HG02588 (cell line): ENCODE data around the gene JAM3.

Experiments used
- ATAC-seq: cut with Tn5 transposase; IDR thresholded peaks from one replicate; pipeline ENCODE4 v1.9.1; 2021; ENCODE audit warnings: mild to moderate bottlenecking, moderate library complexity; ENCODE audit not compliant: unreplicated experiment

The JAM3 gene

DNA sequence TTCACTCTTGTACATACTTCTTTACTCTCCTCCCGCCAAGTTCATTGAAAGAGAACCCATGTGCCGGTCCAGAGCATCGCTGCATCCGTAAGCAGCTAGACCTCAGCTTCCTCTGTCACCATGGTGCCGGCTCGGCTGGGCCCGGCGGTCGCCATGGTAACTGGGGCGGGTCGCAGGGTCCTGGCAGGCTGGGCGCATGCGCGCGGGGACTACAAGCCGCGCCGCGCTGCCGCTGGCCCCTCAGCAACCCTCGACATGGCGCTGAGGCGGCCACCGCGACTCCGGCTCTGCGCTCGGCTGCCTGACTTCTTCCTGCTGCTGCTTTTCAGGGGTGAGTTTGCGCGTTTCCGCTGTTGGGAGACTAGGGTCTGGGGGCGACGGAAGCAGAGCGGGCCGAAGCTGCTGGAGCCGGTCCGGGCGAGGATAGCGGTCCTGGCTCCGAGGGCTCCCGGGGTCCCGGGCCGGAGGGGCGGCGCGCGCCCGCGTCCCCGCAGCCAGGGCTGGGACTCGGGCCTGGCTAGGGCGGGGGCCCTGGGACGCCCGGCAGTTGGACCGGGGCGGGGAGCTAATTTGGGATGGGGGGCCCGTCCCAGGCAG, at the start of gene JAM3:
JAM3 (plus strand) TSS at position 244 of the 597 bp plus-strand sequence; CDS start at position 256, 12 bp downstream.
- peak; percentile 81 for ATAC-seq

DNA sequence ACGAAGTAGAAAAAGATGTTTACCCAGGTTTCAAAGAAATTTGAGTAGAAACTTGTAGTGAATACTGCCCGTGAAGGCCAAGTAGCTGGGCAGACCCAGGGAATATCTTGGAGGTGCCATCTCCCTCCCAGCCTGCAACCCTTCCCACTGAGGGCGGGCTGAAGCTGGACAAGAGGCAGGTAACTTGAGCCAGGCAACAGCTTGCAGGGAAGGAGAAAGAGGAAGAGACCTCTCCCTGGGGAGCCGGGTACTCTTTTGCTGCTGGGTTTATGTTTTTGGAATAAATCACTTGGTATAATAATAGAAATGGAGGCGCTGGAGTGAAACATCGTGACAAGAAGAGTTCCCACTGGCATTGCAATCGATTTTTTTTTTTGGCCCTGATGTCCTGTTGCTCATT, 49.4 kb upstream of the JAM3 start:
- ATAC-seq: no peak

DNA sequence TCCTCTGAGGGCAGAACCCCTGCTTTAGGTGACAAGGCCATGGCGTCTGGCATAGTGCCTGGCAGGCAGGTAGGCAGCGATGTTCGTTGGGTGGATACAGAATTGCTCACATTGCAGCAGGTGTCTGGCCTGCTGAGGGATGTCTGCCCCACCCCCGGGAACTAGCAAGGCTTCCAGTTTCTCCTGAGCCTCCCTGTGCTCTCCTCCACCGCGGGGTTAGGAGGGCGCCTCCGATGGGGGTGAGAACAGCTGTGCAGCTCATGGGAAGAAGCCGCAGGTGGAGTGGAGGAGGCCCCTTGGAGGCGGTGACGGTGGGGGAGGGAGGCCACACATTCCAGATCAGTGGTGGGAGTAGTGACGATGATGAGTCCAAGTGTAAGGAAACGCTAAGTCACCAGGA, 48.3 kb upstream of the JAM3 start:
- no peak for ATAC-seq

- no peak for ATAC-seq
Measured at GRCh38 chr11:134021326-134021725, 47.5 kb upstream of the JAM3 start.

GRCh38 chr11:134022748-134023147, 46.1 kb upstream of the JAM3 start:
- no peak for ATAC-seq

DNA sequence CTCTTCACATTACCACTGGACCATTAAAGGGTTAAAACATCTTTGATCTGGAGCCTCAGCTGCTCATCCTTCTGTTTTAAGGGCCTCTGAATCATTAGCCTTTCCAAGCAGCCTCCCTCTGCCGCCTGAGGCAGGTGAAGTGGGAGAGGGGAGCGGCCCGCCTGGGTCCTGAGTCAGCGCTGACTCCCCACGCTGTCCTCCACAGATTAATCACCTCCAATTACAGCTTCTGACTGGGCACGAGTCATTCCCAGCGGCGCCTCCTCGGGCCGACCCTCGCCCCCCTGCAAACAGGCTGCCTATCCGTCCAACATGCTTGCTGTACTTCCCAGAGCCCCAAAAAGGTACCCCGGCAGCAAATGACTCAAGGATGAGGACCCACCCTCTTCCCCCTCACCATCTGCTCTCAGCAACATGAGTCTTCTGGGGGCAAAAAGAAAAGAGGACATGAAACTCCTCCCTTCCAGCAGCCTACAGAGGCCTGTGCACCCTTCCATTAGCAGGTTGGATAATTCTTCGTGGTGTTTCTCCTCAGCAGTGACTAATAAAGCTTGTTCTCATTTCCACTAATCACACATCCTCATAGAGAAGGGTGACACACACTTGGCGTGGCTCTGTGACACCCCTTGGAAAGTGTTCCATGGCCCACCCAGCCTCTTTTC, 44.3 kb upstream of the JAM3 start:
- ATAC-seq: no peak

GRCh38 chr11:134025082-134025429, 43.8 kb upstream of the JAM3 start:
- no peak for ATAC-seq

DNA sequence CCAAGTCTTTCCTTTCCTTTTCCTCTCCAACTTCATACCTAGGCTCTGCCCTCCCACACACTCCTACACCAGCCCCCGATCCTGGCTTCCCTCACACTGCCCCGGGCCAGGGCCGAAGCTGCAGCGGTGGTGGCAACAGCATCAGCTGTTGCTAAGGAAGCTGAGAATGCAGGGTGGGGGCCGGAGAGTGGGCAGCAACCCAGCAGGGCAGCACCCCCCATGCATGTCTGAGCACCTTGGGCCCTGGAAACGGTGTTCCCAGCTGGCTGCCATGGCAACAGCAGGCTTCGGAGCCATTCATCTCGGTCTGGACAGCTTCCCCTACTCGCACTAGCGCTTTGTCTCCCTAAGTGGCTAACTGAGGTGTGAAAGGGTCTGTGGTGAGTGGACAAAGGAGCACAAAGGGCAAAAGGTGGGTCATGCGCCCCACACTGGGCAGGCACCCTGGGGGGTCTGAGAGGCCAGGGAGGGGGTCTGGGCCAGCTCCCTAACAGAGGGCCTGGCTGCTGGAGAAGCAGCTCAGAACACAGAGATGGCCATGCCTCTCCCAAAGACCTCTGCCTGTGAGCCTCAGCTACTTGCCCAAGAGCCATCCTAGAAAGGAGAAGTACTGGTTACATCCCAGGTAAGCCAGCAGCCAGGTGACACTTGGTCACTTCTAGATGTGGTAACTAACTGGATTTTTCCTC, 42.1 kb upstream of the JAM3 start:
- no peak for ATAC-seq

DNA sequence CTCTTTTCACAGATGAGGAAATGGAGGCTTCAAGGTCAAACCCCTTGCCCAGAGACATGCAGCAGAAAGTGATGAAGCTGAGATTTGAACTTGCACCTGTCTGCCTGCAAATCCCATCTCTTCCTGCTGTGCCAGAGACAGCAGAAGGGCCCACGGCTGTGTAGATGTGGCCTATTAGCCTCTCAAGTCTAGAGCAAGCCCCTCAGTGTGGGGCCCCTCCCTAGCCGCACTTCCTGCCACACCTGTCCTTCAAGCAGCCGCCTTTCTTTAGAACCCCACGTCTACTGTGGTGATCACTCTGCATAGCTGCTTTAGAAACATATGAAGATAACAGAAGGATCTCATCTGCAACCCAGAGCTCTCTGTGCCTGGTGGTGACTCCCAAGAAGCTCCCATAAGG, 41.2 kb upstream of the JAM3 start:
- no peak for ATAC-seq

- no peak for ATAC-seq
Measured at GRCh38 chr11:134028368-134028920, 40.4 kb upstream of the JAM3 start.

DNA sequence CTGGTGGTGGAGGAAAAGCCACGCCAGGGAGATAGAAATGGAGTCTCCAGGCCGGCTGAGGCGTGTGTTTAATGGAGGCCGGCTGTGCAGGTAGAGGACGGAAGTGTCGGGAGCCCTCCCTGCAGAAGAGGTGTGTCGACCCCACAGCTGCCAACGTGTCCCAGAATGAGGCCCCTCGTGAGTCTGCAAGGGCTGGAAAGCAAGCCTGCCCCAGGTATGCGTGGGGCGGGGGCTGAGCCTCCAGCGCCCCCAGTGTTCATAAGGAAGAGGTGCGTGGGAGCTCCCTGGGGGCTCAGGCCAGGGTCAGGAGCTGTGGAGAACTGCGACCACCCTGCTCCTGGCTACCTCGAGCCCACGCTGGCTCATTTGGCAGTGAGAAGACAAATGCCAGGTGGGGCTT, 38.0 kb upstream of the JAM3 start:
- ATAC-seq: no peak

- no peak for ATAC-seq
Measured at GRCh38 chr11:134032043-134032442, 36.8 kb upstream of the JAM3 start.

GRCh38 chr11:134032501-134033091, 36.3 kb upstream of the JAM3 start:
- no peak for ATAC-seq

GRCh38 chr11:134033276-134033675, 35.6 kb upstream of the JAM3 start:
- no peak for ATAC-seq

DNA sequence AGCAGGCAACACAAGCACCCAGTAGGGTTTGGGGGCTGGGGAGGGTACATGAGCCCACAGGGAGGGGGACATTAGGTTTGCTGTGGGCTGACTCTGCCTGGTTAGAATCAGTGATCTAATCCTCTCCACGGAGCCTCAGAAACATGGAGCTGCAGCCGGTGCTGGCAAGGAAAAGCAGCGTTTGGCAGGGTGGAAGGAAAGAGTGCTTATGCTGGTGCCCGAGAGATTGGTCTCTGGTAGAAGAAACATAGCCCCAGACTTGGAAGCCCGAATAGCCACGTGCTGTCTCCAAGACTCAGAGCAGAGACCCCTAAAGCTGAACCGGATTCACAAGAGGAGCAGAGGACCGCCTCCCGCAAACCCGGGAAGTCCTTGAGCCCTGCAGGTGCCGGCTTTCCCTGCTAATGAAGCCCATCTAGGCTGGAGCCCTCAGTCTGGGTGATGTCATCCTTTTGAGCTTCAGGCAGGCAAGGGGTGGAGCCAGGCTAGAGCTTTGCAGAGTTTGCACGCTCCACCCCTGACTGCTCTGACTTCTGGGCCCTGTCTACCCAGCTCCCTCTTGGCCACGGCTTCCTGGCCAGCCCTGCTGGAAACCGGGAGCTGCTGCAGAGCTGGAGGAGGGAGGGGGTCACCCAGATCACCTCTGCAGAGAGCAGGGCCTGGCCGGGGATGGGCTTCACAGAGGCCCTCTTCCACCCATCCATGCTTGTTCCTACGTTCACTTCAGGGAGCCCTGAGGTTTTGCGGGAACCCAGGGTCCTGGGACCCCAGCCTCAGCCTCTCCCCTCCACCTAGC, 35.0 kb upstream of the JAM3 start:
- ATAC-seq: peak; percentile 48

DNA sequence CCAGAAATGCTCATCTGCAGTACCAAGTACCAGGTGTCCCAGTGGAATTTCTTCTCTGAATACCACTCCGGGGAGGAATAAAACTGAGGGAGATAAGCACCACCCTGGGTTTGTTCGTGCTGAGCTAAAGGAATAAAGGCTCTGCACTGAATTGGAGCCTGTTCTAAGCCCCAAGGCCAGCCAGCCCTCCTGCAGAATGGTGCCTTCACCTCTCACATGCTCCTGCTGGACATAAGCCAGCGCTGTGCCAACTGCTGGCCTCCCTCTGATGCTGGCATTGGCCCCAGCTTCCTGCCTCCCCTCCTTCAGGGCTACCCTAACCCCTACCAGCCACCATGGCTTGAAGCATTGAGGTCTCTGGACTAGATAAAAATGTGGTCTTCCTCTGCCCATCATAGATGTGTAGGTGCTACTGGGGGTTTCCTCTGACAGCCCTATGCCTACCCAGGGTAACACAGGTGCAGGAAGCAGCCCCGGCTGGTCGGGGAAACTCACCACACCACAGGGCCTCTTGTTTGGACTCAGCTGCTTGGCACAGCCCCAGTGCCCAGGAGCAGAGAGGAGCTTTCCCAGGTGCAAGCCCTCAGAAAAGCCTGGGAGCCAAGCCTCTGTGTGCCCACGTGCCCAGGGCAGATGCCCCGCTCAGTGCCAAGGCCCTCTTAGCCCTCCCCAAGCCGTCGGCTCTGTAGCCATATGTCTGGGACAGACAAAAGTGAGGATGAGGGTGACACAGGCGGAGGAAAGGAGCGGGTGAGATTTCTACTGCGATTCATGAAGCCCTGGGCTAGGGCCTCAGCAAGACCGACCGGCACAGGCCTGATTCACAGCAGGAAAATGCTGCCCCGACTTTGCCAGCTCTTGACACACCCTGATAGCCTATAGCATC, 34.1 kb upstream of the JAM3 start:
- ATAC-seq: no peak

GRCh38 chr11:134036492-134037045, 32.3 kb upstream of the JAM3 start:
- peak; percentile 4 for ATAC-seq

DNA sequence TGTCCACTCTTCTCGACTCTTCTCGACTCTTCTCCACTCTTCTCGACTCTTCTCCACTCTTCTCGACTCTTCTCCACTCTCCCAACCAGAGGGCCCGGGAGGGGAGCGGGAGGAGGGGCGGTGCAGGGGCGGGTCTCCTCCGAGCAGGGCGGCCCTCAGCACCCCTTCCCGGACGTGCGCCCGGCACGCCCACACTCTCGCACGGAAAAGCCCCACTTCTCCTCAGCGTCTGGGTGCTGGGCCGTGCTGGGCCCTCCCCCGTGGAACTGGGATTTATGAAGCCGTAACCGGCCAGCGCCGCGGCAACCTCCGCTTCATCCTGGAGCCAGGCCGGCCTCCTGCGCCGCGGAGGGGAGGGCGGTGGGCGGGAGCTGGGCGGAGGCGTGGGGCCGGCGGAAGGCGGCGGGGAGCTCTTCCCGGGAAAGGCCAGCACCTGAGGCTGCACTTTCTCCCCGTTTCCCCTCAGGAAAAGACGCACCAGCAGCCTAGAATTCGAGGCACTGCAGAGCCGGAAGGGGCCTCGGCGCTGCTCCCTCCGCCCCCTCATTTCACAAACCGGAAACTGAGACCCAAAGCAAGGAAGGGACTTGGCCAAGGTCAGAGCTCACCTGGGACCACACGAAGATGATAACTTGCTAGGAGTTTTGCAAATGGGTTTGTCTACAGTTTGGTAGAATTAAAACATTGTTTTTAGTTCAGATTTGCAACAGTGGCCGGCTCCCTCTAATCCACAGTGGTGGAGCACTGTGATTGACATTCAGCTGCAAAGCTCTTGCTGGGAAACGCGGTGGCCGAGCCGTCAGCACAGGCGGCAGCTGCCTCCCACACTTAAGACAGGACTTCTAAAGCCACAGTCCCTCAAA, 31.6 kb upstream of the JAM3 start:
- ATAC-seq: peak; percentile 51
